ENCODE data around the gene ENO3.

Gene ENO3

DNA sequence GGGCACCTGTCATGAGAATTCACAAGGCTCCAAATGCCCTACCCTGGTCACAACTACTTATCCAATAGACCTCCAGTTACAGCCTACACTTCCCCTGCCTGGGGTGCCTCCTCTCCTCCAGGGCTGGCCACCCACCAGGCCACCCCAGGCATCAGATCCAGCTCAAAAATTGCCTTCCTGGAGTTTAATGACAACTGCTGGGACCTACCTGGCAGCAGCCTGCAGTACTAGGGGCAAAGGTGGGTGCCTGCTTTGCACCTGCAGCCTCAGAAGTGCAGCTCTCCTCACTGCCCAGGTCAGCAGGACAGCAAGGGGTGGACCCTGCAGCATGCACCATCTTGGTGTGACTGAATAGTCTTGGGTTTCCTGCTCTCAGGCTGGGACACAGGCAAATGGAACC is 15.3 kb upstream of the ENO3 start:
- no peak for DNase-seq (ENCODE audit: low read depth, low spot score)
- no peak overlapping the region for H3K27ac ChIP-seq

DNA sequence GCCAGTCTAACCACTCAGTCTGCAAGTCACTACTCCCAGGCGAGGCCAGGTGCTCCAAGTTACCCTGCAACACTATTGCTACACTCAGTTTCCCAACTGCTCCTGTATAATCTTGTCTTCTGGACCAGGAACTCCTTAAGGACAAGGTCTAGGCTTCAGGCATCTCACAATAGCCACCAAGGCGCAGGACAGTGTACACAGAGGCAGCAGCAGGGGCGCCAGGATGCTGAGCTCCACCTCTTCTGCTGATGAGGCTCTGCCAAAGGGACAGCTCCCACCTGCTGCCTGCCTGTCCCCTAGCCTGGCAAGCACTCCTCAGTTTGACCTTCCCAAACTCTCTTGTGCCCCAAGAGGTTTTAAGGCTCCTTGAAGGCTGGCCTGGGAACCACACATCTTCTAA is 14.5 kb upstream of the ENO3 start:
- no peak overlapping the region for H3K27ac ChIP-seq
- DNase-seq (ENCODE audit: low read depth, low spot score) = no peak

DNA sequence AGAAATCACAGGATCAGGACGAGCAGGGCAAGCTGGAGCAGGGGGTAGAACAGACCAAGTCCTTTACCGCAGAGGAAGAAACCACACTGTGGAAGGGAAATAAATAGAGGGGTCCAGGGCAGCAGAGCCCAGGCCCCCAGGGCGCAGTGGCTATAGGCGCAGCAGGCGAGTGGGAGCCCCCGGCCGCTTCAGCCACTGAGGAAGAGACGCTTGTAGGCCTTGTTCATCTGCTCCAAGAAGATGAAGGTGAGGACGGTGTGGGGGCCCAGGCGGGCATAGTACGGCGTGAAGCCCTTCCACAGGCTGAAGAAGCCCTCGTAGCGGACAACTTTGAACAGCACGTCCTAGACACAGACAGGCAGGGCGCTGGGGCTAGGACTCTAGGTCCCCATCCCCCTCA is 13.4 kb upstream of the ENO3 start:
- no peak overlapping the region for H3K27ac ChIP-seq
- no peak for DNase-seq (ENCODE audit: low read depth, low spot score)

DNA sequence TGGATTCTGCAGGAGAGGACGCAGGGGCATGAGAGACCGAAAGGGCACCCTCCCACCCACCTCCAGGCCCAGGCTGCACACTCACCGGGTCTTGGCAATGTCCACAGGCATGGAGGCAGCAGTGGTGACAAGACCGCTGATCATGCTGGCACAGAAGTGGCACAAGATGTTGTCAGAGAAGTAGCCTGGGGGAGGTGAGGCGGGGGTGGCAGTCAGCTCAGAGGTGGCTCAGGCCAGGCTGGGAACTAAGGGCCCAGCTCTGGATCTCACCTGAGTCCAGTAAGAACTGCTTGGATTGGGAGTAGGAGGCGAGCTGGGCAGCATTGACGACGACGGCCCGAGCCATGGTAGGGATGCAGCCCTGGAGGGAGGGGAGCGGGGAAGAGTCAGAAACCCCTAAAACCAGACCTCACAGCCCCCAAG is 12.8 kb upstream of the ENO3 start:
- no peak overlapping the region for H3K27ac ChIP-seq
- no peak for DNase-seq (ENCODE audit: low read depth, low spot score)

DNA sequence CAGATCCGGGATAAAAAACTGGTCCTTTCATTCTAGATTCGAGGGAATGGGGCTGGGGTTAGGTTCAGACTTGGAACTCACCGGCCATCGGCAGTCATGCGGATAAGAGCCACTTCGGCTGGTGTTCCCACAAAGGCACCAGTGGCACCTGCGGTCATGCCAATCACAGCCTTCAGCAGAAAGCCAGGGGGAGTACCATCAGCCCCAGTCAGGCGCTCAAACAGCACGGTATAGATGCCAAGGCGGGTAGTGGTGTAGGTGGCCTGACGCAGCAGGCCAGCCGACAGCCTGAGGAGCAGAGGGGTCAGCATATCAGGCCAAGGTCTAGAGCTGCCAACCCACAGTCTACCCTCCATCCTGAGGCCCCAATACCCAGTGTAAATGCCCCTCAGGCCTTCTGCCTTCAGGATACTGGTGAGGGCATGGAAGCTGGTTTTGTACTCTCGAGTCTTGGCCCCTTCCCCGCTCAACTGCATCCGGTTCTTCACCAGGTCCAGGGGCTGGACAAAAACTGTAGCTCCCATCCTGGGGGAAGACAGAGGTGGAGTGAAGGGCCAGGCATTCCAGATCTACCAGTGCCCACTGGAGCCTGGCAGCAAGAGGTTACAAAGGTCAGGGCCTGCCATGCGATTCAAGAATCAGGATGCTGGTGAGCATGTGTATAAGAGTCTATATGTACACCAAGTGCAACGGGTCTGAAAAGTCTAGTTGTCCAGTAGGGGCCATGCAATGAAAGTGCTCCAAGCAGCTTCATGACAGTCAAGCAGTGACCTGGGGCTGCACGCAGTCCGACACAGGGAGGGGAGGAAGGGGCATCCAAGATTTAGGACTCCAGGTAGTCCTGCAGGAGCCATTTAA is 12.0 kb upstream of the ENO3 start:
- no peak for DNase-seq (ENCODE audit: low read depth, low spot score)

DNA sequence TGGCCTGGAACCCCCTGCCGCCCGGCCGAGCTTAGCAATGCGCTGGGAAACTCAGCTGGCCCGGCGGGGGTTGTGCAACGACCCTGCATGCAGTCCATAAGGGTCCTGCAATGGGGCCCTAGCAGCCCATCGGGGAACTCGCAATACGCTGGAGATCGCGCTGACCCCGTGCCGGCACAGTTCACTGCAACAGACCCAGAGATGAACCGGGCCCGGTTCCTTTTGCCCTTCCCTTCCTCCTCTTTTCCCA is 11.4 kb upstream of the ENO3 start:
- peak overlapping the region; percentile 96 for H3K27ac ChIP-seq
- DNase-seq (ENCODE audit: low read depth, low spot score) = no peak

More for the DNA sequence above, 12.0 kb upstream of the ENO3 start:
- H3K27ac ChIP-seq = peak overlapping the region; percentile 96

DNA sequence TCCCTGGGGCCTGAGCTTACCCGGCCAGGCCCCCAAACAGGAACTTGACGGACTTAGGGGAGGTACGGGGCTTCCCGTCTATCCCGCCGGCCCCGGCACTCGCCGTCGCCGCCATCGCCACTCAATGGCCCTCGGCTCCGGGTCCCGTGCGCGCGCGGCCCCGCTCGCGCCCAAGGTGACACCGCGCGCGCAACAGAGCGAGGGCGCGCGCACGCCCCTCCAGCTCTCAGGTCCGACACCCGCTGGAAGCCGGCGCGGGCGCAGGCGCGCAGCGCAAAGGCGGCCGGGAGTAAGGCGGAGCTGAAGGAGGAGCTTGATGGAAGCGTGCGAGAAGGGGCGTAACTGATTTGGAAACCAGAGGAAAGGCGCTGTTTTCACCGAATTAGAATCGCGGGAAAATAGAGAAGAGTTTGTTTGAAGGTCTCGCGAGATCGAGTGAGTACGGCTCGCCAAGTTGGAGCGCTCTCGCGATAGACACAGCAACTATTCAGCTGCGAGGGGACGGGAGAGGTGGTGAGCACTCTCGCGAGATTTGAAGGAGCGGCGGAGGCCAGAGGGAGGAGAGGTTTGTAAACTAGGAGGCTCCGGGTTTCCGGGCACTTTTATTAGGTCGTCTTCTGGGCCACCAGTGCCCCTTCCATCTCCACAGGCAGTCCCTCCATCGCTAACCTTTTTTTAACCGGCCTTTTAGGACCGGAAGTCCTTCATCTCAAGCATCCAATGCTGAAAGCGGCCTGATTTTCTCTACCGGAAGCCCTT is 10.9 kb upstream of the ENO3 start, which contains the start of the genes RNF167 and SLC25A11:
TSS of gene RNF167 (plus strand) at position 473 of the 759 bp plus-strand sequence. CDS start 642 bp downstream, outside the sequence.
TSS of gene SLC25A11 (minus strand) at position 251 of the 759 bp plus-strand sequence. CDS start at position 115, 136 bp downstream.
- H3K27ac ChIP-seq = peak within 1 kb of the TSS; percentile 96
- DNase-seq (ENCODE audit: low read depth, low spot score) = peak; percentile 97

DNA sequence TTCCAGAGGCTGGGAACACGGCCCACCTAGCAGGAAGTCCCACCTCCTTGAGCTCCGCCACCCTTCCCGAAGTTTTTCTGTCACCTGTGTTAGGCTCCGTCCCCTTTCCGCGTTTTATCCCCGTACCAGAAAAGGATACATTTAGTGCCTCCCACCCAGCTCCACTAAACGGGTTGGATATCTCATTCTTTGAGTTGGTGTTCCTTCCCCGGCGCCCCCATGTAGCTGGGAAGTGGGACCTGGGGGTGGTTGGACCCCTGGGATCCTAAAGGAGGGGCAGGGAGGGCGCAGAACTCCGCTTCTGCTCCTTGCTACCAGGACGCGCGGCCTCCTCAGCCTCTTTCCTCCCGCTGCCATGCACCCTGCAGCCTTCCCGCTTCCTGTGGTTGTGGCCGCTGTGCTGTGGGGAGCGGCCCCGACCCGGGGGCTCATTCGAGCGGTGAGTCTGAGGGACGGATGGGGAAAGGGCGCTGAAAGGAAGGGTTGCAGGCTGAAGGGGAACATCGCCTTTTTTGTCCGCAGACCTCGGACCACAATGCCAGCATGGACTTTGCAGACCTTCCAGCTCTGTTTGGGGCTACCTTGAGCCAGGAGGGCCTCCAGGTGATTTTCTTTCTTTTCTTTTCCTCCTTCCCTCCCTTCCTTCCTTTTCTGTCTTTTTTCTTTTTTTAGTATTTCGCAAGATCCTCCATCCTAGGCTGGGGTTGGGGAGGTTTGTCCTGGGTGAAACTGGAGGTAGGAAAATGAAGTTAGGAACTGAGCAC is 10.2 kb upstream of the ENO3 start:
- H3K27ac ChIP-seq = peak overlapping the region; percentile 96
- no peak for DNase-seq (ENCODE audit: low read depth, low spot score)

DNA sequence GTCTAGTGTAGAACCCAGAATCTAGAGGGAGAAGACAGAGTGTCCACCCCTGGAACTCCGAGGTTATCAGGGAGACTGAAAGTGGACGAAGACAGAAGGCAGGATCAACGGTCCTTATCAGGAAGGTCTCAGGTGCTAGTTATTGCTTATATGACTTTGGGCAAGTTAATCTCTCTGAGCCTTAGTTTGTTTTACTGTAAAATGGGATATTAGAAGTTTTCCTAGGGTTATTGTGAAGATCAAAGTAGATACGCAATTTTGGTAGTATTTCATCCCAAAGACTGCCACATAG is 9.7 kb upstream of the ENO3 start:
- H3K27ac ChIP-seq = peak overlapping the region; percentile 96
- no peak for DNase-seq (ENCODE audit: low read depth, low spot score)

DNA sequence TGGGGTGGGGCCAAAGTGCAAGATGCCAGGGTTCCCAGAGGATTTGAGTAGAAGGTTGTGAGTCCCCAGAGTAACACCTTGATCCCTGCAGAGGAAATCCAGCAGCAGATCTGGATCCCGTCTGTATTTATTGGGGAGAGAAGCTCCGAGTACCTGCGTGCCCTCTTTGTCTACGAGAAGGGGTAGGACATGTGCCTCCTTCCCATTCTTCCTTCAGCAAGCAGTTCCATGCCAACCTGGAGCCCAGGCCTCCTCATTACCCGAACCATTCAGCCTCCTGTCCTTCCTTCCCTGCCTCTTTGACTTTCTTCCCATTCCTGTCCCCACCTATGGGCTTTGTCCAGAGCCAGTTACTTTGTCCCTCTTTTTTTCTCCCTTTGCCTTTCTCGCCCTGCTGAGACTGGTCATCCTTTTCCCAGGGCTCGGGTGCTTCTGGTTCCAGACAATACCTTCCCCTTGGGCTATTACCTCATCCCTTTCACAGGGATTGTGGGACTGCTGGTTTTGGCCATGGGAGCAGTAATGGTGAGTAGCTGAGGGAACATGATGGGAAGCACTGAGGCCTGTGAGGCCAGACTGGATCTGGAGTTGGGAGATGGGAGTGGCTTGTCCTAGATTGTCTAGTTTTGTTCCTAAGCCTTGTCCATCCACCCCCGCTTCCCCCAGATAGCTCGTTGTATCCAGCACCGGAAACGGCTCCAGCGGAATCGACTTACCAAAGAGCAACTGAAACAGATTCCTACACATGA is 8.0 kb upstream of the ENO3 start:
- no peak for DNase-seq (ENCODE audit: low read depth, low spot score)
- H3K27ac ChIP-seq = peak overlapping the region; percentile 99

DNA sequence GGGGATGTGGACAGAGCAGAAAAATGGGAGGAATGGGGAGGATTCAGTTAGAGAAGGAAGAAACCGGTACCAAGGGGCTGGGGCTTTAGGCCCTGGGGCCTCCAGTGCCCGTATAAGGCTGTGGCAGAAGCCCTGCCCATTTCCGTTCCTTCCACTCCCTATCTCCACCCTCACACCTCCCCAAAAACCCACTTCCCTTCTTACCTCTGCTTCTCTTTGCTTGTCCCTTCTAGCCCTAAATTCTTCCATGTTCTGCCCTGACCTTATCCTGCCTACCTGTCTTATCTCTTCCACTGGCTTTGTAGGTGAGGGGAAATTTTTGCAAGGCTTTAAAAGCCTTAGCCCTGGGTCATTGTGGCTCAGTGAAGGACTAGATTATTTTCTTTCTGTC is 6.8 kb upstream of the ENO3 start:
- peak overlapping the region; percentile 99 for H3K27ac ChIP-seq
- no peak for DNase-seq (ENCODE audit: low read depth, low spot score)

DNA sequence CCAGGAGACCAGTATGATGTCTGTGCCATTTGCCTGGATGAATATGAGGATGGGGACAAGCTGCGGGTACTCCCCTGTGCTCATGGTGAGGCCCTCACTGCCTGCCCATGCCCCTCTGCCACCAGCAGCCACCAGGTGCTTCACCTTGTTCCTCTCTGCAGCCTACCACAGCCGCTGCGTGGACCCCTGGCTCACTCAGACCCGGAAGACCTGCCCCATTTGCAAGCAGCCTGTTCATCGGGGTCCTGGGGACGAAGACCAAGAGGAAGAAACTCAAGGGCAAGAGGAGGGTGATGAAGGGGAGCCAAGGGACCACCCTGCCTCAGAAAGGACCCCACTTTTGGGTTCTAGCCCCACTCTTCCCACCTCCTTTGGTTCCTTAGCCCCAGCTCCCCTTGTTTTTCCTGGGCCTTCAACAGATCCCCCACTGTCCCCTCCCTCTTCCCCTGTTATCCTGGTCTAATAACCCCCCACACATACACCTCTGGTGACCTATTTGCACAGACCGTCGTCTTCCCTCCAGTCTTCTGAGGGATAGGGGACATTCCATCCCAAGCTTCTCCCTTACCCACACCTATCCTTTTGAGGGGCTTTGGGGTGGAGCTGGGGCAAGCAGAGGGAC is 6.3 kb upstream of the ENO3 start:
- peak overlapping the region; percentile 99 for H3K27ac ChIP-seq
- DNase-seq (ENCODE audit: low read depth, low spot score) = no peak

DNA sequence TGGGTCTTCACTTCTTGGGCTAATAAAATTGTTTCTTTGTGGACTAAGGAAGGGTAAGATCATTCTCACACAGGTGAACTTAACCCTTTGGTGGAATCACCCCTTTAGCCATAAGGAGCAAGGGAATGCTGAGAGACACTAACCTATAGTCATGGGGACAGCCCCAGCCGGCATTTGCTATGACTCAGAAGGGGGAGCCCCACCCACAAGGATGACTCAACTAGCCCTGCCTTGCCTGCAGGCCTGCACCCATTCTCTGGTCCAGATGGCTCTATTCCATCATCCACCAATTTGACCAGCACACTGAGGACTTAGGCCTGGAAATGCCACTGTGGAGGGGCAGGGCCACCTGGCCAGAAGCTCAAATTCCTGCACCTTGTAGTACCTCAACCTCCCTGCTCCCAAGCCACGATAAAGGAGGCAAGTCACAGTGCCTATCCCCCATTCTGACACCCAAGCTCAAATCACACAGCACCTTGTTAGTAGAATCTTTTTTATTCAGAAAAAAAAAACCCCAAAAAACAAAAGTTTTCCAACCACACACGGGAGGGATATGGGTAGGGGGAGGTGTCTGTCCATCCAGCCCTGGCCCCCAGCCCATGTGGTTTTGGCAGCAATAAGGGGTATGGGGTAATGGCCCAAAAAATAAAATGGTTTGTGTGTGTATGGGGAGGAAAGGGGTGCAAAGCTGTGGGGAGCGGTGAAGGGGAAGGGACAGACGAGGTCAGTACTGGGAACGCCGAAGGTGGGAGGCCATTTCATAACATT is 5.6 kb upstream of the ENO3 start:
- peak; percentile 64 for DNase-seq (ENCODE audit: low read depth, low spot score)

DNA sequence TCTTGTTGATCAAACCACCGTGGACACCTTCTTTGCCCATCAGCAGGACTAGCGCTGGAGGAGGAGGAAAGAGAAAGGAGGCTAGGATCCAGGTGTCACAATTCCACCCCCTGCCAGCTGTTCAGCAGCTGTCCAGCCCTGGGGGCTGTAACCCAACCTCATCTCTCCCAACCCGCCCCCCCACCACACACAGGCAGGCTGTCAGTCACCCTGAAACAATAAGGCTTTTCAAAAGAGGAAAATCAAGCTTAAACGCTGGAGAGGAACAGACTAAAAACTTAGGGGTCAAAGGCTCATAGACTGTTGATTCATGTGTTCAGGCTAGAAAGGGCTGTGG is 5.0 kb upstream of the ENO3 start:
- DNase-seq (ENCODE audit: low read depth, low spot score) = no peak
- peak overlapping the region; percentile 99 for H3K27ac ChIP-seq

More for the DNA sequence above, 5.6 kb upstream of the ENO3 start:
- H3K27ac ChIP-seq = peak overlapping the region; percentile 99

DNA sequence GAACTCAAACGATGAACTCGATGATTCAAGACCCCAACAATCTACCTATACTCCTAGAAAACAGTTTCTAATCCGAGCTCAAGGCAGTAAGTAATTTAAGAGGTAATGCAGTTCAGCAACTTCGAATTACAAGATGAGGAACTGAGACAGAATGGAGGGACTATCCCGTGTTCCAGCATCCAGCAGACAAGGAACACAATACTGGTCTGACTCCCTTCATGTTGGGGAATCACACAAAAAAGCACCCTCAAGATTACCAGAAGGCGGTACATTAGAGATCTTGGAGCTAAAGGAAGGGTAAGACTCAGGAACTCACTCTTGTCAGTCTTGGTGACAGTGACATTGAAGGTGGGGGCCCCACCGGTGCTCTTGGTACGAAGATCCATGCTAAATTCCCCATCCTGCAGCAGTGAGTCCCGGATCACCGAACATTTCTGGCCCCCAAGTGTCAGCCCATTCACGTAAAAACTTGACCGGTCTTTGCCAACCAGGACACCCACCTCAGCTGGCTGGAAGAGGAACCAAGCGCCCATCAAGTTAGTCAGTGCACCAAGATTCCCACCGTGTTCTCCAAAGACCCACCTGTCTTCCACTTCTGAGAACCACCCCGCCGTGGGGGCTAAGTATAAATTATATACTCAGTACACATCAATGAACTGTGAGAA is 4.5 kb upstream of the ENO3 start:
- H3K27ac ChIP-seq = peak overlapping the region; percentile 99
- DNase-seq (ENCODE audit: low read depth, low spot score) = no peak

DNA sequence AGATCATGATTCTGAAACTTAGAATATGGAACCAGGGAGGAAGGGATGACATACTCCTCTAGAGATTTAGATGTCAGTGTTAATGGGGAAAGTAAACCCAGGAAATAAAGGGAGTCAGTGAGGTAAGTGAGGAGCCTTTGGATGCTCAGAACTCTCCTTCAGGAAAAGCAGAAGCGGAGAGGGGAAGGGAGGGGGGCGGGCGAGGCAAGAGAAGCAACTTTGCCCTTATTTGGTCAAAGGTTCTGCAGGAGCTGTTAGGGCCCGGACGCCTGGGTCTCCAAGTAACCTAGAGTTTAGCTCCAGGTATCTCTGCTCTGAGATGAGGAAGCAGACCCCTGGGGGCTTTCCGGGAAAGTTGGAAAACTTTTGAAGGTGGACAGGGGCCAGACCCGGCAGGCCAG is 3.9 kb upstream of the ENO3 start:
- no peak for DNase-seq (ENCODE audit: low read depth, low spot score)

DNA sequence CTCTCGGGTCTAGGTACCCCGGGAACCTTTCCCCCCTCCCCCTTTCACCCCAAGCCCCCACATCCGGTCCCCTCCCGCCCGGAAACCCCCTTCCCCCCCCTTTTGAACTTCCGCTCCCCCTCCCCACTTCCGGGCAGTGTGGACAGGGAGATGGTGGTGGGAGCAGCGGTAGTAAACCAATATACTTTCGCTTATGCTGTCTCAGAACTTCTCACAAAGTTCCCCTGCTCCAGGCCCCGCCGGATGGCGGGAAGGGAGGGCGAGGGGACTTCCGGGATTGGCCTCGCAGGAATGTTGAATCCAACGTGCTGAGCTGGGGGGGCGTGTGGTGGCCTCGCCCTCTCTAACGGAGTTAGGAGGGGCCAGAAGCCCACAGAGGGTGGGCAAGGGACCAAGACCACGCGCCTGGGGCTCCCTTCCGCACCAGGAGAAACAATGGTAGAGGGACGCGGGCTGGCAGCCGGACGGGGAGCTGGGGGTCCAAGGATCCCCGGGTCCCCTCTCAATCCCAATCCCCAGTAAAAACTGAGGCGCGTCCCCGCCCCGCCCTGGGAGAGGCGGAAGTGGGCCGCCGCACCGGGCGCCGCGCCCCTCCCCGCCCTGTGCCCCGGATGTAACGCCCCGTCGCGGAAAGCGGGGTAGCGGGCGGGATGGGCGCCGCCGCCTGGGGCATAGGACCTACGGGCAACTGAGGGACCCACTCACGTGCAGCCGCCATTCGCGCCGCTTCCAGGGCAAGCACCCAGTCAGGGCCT is 3.3 kb upstream of the ENO3 start:
- peak overlapping the region; percentile 99 for H3K27ac ChIP-seq
- DNase-seq (ENCODE audit: low read depth, low spot score) = no peak

More for the DNA sequence above, 3.9 kb upstream of the ENO3 start:
- peak overlapping the region; percentile 99 for H3K27ac ChIP-seq

All from epithelial cell of prostate (primary cell).